HG02798 (cell line): ENCODE measurements around the gene KCNK7.

Experiments
- ATAC-seq: cut with Tn5 transposase; IDR thresholded peaks from one replicate; pipeline ENCODE4 v1.9.1; 2021; ENCODE audit warnings: mild to moderate bottlenecking; ENCODE audit not compliant: unreplicated experiment, poor library complexity

Gene KCNK7

DNA sequence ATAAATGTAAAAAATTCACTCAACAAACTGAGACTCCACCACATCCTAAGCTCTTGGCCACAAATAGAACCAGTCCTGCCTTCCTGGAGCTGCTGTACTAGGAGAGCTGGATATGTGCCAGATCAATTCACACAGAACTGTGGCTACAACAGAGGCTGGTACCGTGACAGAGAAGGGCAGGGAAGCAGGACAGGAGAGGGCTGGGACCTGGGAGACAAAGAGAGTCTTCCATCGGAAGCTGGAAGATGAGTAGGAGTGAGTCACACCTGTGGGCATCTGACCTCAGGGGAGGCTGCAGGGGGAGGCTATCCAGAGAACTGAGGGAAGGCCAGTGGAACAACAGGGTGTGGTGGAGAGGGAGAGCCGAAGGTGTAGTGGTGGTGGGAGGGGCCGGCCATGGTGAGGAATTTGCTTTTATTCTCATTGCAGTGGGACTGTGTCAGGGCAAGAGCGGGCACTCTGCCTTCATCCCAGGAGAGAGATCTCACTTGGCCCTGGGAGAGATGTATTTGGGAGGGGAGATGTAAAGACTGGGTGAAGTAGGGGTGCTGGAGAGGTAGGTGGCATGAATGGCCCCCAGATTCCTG is 35.6 kb downstream of the KCNK7 start:
- ATAC-seq = no peak

DNA sequence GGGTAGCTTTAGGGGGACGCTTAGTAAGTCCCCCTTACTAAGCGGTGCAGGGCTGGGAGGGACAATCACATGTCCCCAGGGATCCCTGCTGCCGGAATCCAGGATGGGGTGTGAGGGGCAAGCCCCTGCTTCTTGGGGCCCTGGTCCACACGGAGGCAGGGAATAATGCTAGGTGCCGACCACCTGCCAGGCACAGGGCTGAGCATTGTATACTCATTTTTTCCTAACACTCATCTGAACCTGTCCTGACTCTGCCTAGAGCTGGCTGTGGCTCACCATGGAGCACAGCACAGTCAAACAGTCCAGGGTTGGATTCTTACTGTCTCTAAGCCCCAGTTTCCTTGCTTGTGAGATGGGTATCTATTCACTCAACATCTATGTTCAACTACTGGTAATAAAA is 36.1 kb downstream of the KCNK7 start:
- no peak for ATAC-seq

DNA sequence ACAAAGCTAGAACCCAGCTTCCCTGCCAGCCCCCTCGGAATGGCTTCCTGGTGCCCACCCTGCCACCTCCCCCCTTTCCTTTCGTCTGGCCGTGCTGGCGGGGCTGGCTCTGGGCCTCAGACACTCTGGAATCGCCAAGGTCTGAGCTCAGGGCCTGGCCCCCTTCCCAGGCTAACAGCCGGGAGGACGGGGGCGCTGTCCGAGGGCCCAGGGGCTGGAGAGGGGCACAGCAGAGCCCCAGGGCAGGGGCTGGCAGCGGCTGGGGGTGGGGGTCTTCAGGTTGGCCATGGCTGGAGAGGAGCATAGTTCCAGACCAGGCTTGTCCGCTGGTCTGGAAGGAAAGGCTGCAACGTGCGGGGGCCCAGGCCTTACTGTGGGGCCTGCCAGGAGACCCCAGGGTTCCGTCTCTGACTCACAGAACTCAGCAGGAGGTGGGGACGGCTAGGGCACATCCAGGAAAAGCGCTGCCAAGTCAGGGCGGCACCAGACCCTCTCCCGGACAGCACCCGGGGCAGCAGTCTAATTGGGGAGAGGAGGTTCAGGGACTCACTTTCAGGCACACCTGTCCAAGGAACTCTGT is 36.6 kb downstream of the KCNK7 start:
- no peak for ATAC-seq

DNA sequence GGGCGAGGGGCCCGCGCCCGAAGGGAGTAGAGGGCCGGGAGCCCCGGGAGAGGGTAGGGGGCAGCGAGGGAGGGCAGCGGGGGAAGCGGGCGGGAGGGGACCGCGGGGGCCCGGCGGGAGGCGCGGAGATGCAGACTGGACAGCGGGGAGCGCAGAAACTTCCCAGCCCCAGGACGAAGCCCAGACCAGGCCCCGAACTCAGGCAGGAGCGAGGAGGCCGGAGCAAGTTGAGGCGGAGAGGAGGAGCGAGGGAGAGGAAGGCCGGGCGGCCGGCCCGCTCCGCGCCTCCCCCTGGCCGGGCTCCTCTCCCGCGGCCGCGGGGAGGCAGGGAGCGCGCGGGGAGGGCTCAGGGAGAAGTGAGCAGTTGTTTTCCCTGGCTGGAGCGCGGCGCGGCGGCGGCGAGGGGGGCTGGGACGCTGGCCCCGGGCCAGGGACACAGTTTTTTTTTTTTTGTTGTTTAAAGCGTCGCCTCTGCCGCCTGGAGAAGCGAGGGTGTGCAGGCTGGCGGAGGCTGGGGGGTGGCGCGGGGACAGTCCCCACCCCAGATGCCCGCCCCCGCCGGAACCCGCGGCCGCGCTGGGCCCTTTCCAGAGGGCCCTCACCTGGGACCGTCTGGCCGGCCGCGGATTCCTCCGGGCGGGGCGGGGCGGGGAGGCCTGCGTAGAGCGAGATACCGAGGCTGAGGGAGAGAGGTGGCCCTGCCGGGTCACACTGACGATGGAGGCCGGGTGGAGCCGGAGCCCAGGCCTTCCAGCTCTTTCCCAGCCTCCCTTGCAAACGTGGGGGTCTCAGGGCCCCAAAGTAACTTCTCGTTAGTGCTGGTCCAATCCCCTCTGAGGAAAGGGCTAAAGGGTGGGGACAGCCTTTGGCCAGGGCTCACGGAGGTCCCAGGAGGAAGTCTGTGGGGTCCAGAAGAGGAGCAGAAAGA is 37.3 kb downstream of the KCNK7 start, which contains the start of gene LTBP3:
LTBP3 (minus strand) TSS at position 358 of the 928 bp plus-strand sequence. CDS start 400 bp downstream, outside the sequence.
- ATAC-seq = no peak

DNA sequence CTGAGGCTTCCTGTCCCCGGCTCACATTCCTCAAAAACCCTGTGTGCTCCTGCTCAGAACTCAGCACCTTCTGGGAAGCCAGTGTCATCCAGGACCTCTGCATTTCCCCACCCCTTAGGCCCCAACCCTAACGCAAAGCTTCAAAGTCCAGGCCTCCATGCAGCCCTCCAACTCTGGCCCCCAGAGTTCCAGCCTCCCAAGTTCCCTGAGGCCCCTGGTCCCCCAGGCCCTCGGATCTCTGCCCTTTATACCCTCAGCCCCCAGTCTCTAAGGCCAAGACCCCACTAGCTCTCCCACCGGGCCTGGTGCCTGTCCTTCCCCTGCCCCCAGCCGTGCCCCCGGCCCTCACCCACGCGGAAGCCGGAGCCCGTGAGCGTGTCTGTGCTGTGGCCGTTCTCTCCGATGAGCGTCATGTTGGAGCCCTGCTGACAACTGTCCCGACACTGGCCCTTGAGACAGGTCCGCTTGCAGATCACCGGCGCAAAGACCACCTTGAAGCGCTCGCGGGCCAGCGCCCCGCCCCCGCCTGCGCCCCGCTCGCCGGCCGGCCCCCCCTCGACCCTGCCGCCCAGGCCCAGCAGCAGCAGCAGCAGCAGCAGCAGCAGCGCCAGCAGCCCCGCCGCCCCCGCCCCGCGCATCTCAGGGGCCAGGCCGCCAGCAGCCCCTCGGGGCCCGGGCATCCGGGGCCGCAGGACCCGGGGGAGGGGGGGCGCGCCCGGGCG is 38.2 kb downstream of the KCNK7 start:
- no peak for ATAC-seq

DNA sequence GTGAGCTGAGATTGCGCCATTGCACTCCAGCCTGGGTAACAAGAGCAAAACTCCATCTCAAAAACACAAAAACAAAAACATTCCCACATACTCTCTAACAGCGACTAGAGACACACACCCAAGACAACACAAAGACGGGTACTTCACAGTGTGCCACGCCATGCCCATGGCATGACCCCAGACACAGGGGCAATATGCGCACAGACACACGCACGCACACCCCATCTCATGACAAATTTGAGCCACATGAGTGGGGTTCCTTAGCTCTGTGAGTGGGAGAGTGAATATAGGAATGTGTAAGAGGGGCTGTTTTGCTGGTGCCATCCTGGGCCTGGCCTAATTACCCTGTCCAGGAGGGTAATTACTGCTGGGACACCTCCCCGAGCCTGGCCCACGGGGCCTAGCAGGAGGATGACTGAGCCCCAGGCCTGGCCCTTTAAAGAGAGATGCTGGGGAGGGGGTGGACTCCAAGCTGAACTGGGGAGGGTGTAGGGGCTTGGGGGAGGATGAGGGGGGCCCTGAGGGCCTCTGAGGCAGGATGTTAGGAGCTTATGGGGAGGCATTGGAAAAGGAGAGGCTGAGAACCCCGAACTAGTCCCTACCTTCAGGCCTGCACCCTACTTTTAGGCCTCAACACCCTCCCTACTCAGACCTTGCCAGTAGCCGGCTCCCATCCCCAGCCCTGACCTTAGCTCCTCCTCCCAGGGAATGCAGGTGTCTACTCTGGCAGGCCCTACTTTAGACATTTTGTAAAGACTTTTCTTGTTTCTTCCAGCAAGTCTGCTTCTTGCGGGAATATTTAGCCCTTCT is 38.9 kb downstream of the KCNK7 start:
- ATAC-seq = no peak

DNA sequence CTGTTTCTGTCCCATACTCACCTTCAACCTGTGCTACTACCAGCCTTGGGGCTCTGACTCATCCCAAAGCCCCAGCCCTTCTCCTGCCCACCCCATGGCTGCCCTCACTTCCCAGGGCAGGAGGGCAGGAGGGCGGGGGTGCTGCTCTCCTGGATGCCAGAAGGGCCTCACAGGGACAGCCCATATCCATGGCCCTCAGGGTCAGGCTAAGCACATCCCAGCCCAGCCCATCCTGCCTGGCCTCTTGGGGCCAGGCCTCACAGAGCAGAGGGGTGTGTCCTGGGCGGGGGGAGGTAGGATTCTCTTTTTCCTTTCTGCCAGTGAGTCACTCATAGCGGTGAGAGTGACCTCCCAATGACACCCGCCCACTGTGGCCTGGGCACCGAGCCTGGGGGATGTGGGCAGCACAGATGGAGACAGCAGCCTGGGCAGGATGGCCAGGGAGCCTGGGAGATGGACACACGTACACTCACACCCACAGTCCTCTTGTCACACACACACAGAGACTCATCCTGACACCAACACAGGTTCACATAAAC is 39.8 kb downstream of the KCNK7 start:
- no peak for ATAC-seq

DNA sequence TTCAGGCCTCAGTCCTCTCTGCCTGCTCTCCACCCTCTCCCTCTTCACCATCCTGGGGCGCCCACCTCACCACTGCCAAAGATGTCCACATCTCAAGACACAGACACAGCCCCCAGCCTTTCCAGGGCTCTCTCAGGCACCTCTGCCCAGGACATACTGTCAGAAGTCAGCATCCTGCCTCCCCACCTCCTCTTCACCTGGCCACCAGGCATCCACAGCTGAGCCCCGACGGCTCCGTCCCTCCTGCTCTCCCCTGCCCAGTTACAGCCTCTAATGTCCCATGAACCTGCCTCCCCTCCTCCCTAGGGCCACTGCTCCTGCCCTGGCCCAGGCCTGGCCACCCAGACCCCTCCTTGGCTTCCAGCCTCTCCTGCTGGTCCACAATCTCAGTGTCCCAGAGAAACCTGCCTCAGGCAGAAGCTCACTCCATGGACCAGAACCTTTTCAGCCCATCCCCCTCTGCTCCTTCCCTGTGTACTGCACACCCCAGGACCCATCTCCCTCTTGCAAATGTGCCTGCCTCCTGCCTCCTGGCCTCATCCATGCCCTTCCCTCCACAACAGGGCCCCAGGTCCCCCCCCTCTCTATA is 40.7 kb downstream of the KCNK7 start:
- ATAC-seq = no peak

DNA sequence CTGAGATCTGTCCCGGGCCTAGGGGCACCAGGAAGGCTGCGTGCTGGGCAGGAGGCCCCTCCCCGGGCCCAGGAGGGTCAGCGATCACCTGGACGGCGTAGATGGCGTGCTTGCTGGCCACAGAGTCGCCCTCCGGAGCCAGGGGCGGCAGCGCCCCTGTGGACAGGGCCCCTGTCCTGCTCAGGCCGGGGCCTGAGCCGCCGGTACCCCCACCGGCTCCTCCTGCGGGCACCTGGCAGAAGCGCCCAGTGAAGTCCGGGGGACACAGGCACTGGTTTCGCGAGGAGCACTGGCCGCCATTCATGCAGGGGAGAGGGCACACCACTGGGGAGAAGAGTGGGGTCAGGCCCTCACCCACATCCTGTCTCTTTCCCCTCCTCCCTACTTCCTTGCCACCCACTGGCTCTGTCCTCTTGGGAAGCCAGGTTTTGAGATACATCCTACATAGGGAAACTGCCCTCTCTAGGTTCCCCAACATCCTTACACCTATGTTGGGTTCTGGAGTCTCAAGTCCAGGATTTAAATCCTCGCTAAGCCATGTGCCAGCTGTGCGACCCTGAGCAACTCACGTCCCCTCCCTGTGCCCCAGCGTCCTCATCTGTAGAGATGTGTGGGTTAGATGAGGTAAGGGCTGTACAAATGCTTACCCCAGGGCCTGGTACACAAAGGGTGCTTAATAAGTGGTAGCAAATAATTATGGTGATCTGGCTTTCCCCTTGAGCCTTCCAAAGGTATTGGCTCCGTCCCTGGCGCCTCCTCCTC is 41.4 kb downstream of the KCNK7 start:
- ATAC-seq = no peak

DNA sequence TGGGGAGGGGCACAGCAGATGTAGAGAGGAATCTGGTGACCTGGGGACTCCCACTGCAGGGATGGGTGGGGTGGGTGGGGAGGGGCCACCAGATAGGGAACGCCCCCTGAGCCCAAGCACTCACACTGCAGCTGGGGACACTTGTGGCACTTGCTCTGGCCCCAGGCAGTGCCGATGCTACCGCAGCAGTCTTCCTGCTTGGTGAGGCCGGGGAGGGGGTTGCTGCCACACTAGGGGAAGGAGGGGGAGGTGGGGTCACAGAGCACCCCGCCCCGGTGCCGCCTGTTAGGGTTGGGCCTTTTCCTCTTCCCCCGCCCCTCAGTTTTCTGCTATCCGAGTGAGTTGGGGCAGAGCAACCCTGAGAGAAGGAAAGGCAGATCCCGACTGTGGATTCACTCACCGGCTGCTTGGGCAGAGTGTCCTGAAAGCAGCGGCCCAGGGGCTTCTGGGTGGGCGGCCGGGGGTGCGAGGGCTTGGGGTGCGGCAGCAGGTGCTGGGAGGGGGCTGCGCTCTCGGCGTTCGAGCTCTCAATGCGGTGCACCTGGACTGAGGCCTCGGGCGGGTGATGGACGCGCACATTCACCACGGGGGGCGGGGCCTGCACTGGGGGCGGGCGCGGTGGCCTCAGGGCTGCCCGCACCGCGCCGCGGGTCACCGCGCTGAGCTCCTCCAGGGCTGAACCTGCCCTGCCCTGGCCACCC is 42.1 kb downstream of the KCNK7 start:
- ATAC-seq = no peak

DNA sequence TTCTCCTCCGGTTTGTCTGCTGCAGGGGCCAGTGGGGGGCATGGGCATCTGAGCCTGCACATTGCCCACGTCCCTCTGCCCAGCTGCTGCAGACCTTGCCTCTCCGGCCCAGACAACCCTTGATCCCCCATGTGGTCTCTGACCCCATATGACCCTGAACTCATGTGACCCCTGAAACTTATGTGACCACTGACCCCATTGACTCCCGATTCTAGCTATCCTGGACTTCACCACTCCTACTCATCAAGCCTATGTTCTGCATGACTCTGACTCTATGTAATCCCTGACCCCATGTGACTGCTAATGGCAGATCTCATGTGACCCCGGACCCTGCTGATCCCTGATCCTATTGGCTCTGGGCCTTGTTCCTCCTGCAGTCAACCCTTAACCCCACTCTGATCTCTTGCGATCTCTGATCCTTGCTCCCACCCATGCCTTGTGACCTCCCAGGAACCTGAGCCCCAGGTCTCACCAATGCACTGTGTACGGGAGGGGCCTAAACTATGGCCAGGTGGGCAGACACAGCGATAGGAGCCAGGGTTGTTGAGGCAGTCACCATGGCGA is 43.1 kb downstream of the KCNK7 start:
- peak; percentile 1 for ATAC-seq

DNA sequence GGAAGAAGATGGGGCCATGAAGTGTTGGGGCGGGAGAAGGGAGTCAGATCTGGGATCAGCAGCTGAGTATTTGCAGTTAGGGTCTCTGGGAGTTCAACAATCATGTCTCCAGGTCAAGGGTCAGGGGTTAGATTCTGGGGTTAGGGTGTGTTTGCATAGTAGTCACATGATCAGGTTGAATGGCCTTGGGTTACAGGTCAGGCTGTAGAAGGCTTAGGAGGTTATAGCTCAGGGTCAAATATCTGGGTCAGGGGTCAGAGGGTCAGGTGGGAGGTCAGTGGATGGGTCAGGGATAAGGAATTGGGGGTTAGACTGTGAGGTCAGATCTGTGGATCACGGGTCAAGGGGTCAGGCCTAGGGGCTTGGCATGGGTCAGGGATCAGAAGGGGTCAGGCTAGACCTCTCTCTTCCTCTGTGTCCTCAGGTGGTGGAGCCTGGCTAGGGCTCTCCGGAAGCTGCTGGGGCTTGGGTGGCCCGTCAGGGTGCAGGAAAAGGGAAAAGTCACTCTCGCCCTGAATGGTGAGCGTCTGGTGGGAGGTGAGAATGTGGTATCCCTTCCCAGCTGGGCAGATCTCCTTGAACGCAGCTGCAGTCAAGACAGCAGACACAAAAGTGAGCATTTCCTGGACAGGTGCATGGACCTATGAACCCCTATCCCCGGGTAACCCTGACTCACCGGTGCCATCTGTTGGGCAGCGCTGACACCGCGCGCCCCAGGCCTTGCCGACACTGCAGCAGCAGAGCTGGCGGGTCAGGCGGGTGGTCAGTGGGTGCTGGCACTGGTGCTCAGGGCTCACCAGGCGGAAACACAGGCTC is 43.8 kb downstream of the KCNK7 start:
- peak; percentile 56 for ATAC-seq

DNA sequence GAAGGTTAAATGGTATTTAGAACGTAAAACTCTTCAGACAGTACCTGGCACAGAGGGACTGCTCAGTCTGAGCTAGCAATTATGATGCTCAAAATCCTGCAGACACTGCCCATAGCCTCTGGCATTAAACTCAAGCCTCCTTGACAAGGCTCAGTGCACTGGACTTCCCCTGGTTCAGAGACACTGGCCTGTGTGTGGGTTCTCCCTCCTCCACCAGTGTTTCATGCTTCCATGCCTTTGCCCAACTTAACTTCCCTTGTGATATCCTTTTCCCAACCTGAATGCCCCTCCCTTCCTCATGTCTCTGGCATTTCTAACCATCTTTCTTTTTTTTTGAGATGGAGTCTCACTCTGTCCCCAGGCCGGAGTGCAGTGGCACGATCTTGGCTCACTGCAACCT is 46.5 kb downstream of the KCNK7 start:
- no peak for ATAC-seq

DNA sequence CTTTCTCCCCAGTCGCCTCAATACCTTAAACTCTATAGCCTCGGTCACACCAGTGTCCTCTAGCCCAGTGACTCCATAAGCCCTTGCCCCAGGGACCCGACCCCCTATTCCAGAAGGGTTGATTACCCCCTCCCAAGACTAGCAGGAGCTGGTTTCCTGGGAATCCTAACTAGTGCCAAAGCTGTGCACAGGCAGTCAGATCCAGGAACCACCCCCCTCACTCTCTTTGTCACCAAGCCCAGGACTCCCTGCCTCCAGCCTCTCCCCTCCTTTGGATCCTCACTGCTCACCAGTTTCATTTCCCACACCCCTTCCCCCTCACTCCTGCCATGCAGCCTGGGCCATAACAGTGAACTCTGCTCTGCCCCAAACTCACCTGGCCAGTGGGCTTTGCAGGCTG is 47.2 kb downstream of the KCNK7 start:
- no peak for ATAC-seq

DNA sequence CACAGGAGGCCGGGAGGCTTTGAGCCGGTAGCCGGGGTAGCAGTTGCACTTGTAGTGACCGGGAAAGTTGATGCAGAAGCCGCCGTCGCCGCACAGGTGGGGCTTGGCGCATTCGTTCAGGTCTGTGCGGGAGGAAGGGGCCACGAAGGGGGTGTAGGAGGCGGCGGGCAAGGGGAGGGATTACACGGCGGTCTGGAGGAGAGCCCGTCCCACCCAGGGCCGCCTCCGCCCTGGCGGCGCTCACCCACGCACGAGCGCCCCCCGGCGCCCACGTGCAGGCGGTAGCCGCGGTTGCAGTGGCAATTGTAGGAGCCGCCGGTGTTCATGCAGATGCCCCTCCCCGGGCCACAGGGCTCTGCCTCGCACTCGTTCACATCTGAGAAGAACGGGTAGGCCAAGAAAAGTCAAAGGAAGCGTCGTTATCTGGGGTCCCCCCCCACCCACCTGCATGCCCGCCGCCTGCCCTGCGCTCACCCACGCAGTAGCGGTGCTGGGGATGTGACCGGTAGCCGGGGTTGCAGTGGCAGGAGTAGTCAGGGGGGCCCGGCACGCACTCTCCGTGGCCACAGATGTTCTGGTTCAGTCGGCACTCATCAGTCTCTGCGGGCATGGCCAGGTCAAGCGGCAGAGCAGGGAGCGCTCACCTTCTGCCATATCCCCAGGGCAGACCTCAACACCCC is 48.0 kb downstream of the KCNK7 start:
- no peak for ATAC-seq

DNA sequence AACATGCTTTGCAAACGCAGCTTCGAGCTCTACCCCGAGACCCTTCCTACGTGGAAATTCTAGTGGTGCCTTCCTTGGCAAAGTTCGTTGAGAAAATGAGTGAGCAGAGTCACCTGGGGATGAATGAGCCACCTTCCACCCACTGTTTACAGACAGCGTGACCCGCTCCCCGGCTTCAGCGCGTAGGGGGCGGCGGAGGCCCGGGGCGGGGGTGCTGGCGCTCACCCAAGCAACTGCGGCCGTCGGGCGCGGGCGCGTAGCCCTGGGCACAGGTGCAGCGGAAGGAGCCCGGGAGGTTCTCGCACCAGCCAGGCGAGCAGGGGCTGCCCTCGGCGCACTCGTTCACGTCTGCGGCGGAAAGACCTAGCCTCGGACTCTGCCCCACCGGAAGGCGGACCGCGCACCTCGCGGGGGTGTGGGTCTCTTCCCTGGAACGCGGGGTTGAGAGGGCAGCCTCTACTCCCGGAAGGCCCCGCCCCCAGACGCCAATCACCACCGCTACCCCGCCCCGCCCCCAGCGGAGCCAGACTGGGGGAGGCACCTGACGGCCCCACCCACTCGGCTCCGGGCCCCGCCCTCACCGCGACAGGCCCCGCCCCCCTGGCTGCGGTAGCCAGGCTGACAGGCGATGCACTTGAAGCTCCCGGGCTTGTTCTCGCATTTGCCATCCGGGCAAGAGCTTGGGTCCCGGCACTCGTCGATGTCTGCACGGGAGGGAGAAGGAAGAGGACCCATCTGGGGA is 49.2 kb downstream of the KCNK7 start:
- ATAC-seq = peak; percentile 77
